ENCODE results near the gene MYO1G. TPM values are rescaled to one million over a fixed set of nuclear protein-coding genes. Genes with fewer than 3 reads are reported as not detected.

The MYO1G gene
- total RNA-seq, 1 experiment from 2014 or later = 0.41 TPM

GRCh38 chr7:44986218-44987053 is 7.6 kb upstream of the MYO1G start:
- TF ChIP-seq POLR2AphosphoS5 (IDR thresholded peaks at IDR 0.05; ENCODE audit: low read depth, low read length) (peak; percentile 100), REST (IDR thresholded peaks at IDR 0.05; ENCODE audit: insufficient read depth in 1 of 2, low read depth in 2 of 2, low read length in 1 of 2) (peak in 1 of 2 experiments; percentile 76; a peak in 1 of 4 replicates), SIN3A (IDR thresholded peaks at IDR 0.05; ENCODE audit: borderline replicate concordance, insufficient read depth, low read depth, low read length) (peak; percentile 93; the same call in 1 of the 2 replicates), CTCF (IDR thresholded peaks at IDR 0.05) (no peak), TCF7L2 (IDR thresholded peaks at IDR 0.05; ENCODE audit: low read depth, low read length) (peak; percentile 31; the same call in 1 of the 2 replicates)

GRCh38 chr7:44985900-44986217 is 7.0 kb upstream of the MYO1G start:
- no peaks in the 10 kb centered on the region for H3K9me3 ChIP-seq (ENCODE audit: control insufficient read depth, insufficient read depth, low read depth, low read length)
- CTCF ChIA-PET = interaction anchor here (0.6 kb wide), 1 partner anchor 14 kb away, joined by 8 read pairs; no protein-coding TSS in a partner anchor
- peak overlapping the region; percentile 82 to 84 for H3K4me3 ChIP-seq (ENCODE audit: low read depth in 2 of 2, low read length in 2 of 2)
- H3K4me1 ChIP-seq (ENCODE audit: control insufficient read depth, insufficient read depth, low read length) = peaks cover 27% of the 10 kb centered on the region
- TF ChIP-seq REST (IDR thresholded peaks at IDR 0.05; ENCODE audit: insufficient read depth in 1 of 2, low read depth in 2 of 2, low read length in 1 of 2) (no peak), POLR2AphosphoS5 (IDR thresholded peaks at IDR 0.05; ENCODE audit: low read depth, low read length) (no peak), SIN3A (IDR thresholded peaks at IDR 0.05; ENCODE audit: borderline replicate concordance, insufficient read depth, low read depth, low read length) (no peak), TCF7L2 (IDR thresholded peaks at IDR 0.05; ENCODE audit: low read depth, low read length) (no peak), CTCF (IDR thresholded peaks at IDR 0.05) (no peak)
- in situ Hi-C loops (cut with HindIII; ENCODE audit: low pct_unique_long_range_greater_than_20kb, low sequenced_read_pairs) = no loop called here
- ATAC-seq = no peak
- POLR2A ChIA-PET = no interaction called here
- no peak for DNase-seq (ENCODE audit: low read depth, low spot score)
- no peaks in the 10 kb centered on the region for H3K27me3 ChIP-seq (ENCODE audit: control insufficient read depth, insufficient read depth, low read length)
- intact Hi-C loops (cut with micrococcal nuclease; ENCODE audit: unreplicated experiment) = no loop called here
- no TSS peak for BruUV-seq (replicated peaks)
- peak overlapping the region; percentile 96 for H3K27ac ChIP-seq (ENCODE audit: low read length)
- peaks cover 35% of the 10 kb centered on the region for H3K36me3 ChIP-seq (ENCODE audit: control insufficient read depth, insufficient read depth, low read length)

More at GRCh38 chr7:44986218-44987053, 7.6 kb upstream of the MYO1G start:
- peak overlapping the region; percentile 96 for H3K27ac ChIP-seq (ENCODE audit: low read length)
- intact Hi-C loops (cut with micrococcal nuclease; ENCODE audit: unreplicated experiment) (no loop called here), in situ Hi-C loops (cut with HindIII; ENCODE audit: low pct_unique_long_range_greater_than_20kb, low sequenced_read_pairs) (no loop called here)
- H3K9me3 ChIP-seq (ENCODE audit: control insufficient read depth, insufficient read depth, low read depth, low read length) = no peaks in the 10 kb centered on the region
- no peaks in the 10 kb centered on the region for H3K27me3 ChIP-seq (ENCODE audit: control insufficient read depth, insufficient read depth, low read length)
- POLR2A ChIA-PET = no interaction called here
- no TSS peak for BruUV-seq (replicated peaks)
- peak; percentile 99 for ATAC-seq
- H3K4me1 ChIP-seq (ENCODE audit: control insufficient read depth, insufficient read depth, low read length) = peaks cover 27% of the 10 kb centered on the region
- CTCF ChIA-PET = interaction anchor here (0.6 kb wide), 1 partner anchor 13 kb away, joined by 8 read pairs; no protein-coding TSS in a partner anchor
- peak overlapping the region; percentile 82 to 84 for H3K4me3 ChIP-seq (ENCODE audit: low read depth in 2 of 2, low read length in 2 of 2)
- peak; percentile 86 for DNase-seq (ENCODE audit: low read depth, low spot score)
- H3K36me3 ChIP-seq (ENCODE audit: control insufficient read depth, insufficient read depth, low read length) = peaks cover 35% of the 10 kb centered on the region
